Suprapubic skin (tissue), 4 donors: ENCODE data around the gene SMIM10L2A. TPM values are rescaled to one million over a fixed set of nuclear protein-coding genes. Genes with fewer than 3 reads are reported as not detected.

Experiments
- DNase-seq, 2 donors: peaks; one replicate each; pipeline ENCODE4 v3.0.0-alpha.2; 2019; ENCODE audit warnings: low spot score in 2 of 2
- H3K27ac ChIP-seq: fragments of 200-600 bp; sonication (generic); one replicate; pipeline ENCODE4 v1.5.1; 2019
- H3K27me3 ChIP-seq: fragments of 200-600 bp; sonication (generic); one replicate; pipeline ENCODE4 v1.5.1; 2019
- H3K36me3 ChIP-seq: fragments of 200-600 bp; sonication (generic); one replicate; pipeline ENCODE4 v1.5.1; 2019
- H3K4me1 ChIP-seq: fragments of 200-600 bp; sonication (generic); one replicate; pipeline ENCODE4 v1.5.1; 2019
- H3K4me3 ChIP-seq: fragments of 200-600 bp; sonication (generic); one replicate; pipeline ENCODE4 v1.5.1; 2019; ENCODE audit warnings: mild to moderate bottlenecking
- H3K9me3 ChIP-seq: fragments of 200-600 bp; sonication (generic); one replicate; pipeline ENCODE4 v1.5.1; 2019
- CTCF ChIP-seq, 2 donors: fragments of 200-600 bp in 1 of 2; fragments of 450-650 bp in 1 of 2; sonication (generic) in 1 of 2; IDR thresholded peaks; one replicate each; pipeline ENCODE4 v1.5.1; 2016 to 2019; ENCODE audit warnings: antibody characterized with exemption in 2 of 2, mild to moderate bottlenecking in 1 of 2, moderate library complexity in 1 of 2
- EP300 ChIP-seq: sonication (generic); formaldehyde crosslinking; IDR thresholded peaks from one replicate; pipeline ENCODE4 v1.6.1; 2017; ENCODE audit warnings: antibody characterized with exemption
- POLR2A ChIP-seq, 2 donors: fragments of 450-650 bp; IDR thresholded peaks; one replicate each; pipeline ENCODE4 v1.6.1; 2017; ENCODE audit warnings: antibody characterized with exemption in 2 of 2, mild to moderate bottlenecking in 2 of 2, moderate library complexity in 2 of 2
- POLR2AphosphoS5 ChIP-seq, 3 donors: sonication (generic); formaldehyde crosslinking; IDR thresholded peaks; one replicate each; pipeline ENCODE4 v1.6.1; 2017; ENCODE audit warnings: antibody characterized with exemption in 3 of 3
- WGBS: methylation state at CpG from one replicate; pipeline ENCODE4 v1.1.5; 2018; 5-methylcytosine and 5-hydroxymethylcytosine counted together
- total RNA-seq, 4 donors: library from RNA; depleted of rRNA; stranded (reverse); fragments of >200 nt; gene quantifications; one replicate each; pipeline ENCODE4 v1.1.0, GENCODE V29; 2016

The SMIM10L2A gene
- total RNA-seq, 4 donors from 2014 or later = 1.4 to 5.1 (median 3.3) TPM

GRCh38 chrX:135432881-135433521 lies 11.3 kb downstream of the SMIM10L2A start:
- TF ChIP-seq EP300 = no peak
- no peak for TF ChIP-seq POLR2AphosphoS5 (IDR thresholded peaks at IDR 0.05)
- no peak for TF ChIP-seq POLR2A (IDR thresholded peaks at IDR 0.05)
- TF ChIP-seq CTCF (IDR thresholded peaks at IDR 0.05) = no peak
- no peaks in the 10 kb centered on the region for H3K27me3 ChIP-seq
- no peak overlapping the region for H3K27ac ChIP-seq
- 89% methylated on average over 7 of the region's 22 CpGs for WGBS
- no peaks in the 10 kb centered on the region for H3K9me3 ChIP-seq
- H3K4me3 ChIP-seq = no peak overlapping the region
- no peaks in the 10 kb centered on the region for H3K4me1 ChIP-seq
- H3K36me3 ChIP-seq = no peaks in the 10 kb centered on the region
- DNase-seq = no peak

GRCh38 chrX:135433531-135434257 lies 11.9 kb downstream of the SMIM10L2A start:
- 94% methylated on average over 23 of the region's 37 CpGs for WGBS
- no peak for DNase-seq
- TF ChIP-seq CTCF (IDR thresholded peaks at IDR 0.05) (no peak), POLR2AphosphoS5 (IDR thresholded peaks at IDR 0.05) (no peak), EP300 (no peak), POLR2A (IDR thresholded peaks at IDR 0.05) (no peak)
- no peaks in the 10 kb centered on the region for H3K9me3 ChIP-seq
- no peaks in the 10 kb centered on the region for H3K36me3 ChIP-seq
- H3K27ac ChIP-seq = no peak overlapping the region
- H3K4me1 ChIP-seq = no peaks in the 10 kb centered on the region
- no peak overlapping the region for H3K4me3 ChIP-seq
- H3K27me3 ChIP-seq = no peaks in the 10 kb centered on the region

- H3K9me3 ChIP-seq = no peaks in the 10 kb centered on the region
- TF ChIP-seq EP300 = no peak
- no peak for TF ChIP-seq POLR2A (IDR thresholded peaks at IDR 0.05)
- no peak for TF ChIP-seq POLR2AphosphoS5 (IDR thresholded peaks at IDR 0.05)
- TF ChIP-seq CTCF (IDR thresholded peaks at IDR 0.05) = no peak
- H3K27me3 ChIP-seq = no peaks in the 10 kb centered on the region
- H3K4me3 ChIP-seq = no peak overlapping the region
- H3K4me1 ChIP-seq = no peaks in the 10 kb centered on the region
- 89% methylated on average over 45 of the region's 49 CpGs for WGBS
- H3K36me3 ChIP-seq = no peaks in the 10 kb centered on the region
- DNase-seq = no peak
- no peak overlapping the region for H3K27ac ChIP-seq
Observed at GRCh38 chrX:135434258-135435138, 12.8 kb downstream of the SMIM10L2A start.

GRCh38 chrX:135435139-135435922 lies 13.6 kb downstream of the SMIM10L2A start:
- Histone ChIP-seq H3K9me3 (no peaks in the 10 kb centered on the region), H3K27me3 (no peaks in the 10 kb centered on the region), H3K36me3 (no peaks in the 10 kb centered on the region), H3K27ac (no peak overlapping the region), H3K4me3 (no peak overlapping the region), H3K4me1 (no peaks in the 10 kb centered on the region)
- WGBS = 95% methylated on average over 23 of the region's 31 CpGs
- TF ChIP-seq CTCF (IDR thresholded peaks at IDR 0.05) (no peak), EP300 (no peak), POLR2AphosphoS5 (IDR thresholded peaks at IDR 0.05) (no peak), POLR2A (IDR thresholded peaks at IDR 0.05) (no peak)
- DNase-seq = no peak
